ENCODE measurements around the gene BACE1.

DNA sequence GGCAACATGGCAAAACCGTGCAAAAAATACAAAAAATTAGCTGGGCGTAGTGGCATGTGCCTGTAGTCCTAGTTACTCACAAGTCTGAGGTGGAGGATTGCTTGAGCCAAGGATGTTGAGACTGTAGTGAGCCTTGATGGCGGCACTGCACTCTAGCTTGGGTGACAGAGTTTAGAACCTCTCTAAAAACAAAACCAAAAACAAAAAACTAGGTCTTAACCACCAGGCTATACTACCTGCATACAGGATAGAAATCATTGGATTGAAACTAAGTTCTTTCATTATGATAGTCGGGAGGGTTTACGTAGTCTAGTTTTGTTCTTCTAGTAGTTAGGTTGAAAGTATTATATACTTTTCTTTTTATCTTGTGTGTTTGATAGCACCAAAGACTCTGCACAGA is 77.8 kb downstream of the BACE1 start:
- TF ChIP-seq, protein P1, sequence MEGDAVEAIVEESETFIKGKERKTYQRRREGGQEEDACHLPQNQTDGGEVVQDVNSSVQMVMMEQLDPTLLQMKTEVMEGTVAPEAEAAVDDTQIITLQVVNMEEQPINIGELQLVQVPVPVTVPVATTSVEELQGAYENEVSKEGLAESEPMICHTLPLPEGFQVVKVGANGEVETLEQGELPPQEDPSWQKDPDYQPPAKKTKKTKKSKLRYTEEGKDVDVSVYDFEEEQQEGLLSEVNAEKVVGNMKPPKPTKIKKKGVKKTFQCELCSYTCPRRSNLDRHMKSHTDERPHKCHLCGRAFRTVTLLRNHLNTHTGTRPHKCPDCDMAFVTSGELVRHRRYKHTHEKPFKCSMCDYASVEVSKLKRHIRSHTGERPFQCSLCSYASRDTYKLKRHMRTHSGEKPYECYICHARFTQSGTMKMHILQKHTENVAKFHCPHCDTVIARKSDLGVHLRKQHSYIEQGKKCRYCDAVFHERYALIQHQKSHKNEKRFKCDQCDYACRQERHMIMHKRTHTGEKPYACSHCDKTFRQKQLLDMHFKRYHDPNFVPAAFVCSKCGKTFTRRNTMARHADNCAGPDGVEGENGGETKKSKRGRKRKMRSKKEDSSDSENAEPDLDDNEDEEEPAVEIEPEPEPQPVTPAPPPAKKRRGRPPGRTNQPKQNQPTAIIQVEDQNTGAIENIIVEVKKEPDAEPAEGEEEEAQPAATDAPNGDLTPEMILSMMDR (IDR thresholded peaks at IDR 0.05): no peak
- no peak for TF ChIP-seq POLR2A (IDR thresholded peaks at IDR 0.05)

All from testis (tissue), 2 donors.